Measurements from ENCODE around the gene SHISA5. TPM values are rescaled to one million over a fixed set of nuclear protein-coding genes. Genes with fewer than 3 reads are reported as not detected.
A peak's percentile ranks its signal among the peaks of the same experiment; 100 is the strongest.

Gene SHISA5
- total and polyA plus RNA-seq, 4 experiments from 2014 or later = 218 to 470 (median 326) TPM

- peak in 2 of 5 donors; percentile 14 to 31 for DNase-seq
- Mint-ChIP-seq H3K36me3 (no peaks in the 10 kb centered on the region), H3K9me3 (no peaks in the 10 kb centered on the region), H3K27me3 (no peaks in the 10 kb centered on the region), H3K27ac (peak overlapping the region in 1 of 7 donors; percentile 29), H3K4me1 (peaks cover 5 to 21% (median 6%) of the 10 kb centered on the region in 4 donors), H3K4me3 (no peak overlapping the region)
- peaks cover 8% of the 10 kb centered on the region for H3K4me1 ChIP-seq (ENCODE audit: insufficient read depth, low read length)
- H3K27ac ChIP-seq (ENCODE audit: low read depth, low read length) = no peak overlapping the region
- H3K9me3 ChIP-seq (ENCODE audit: control insufficient read depth in 1 of 2, low read length in 2 of 2) = no peaks in the 10 kb centered on the region
- POLR2A ChIA-PET (ENCODE audit: partially characterized antibody) = interaction anchor here (1.3 kb wide), 1 partner anchor 10 kb away, joined by 3 read pairs; the partner anchor contains the start of gene PFKFB4
- CTCF ChIA-PET (ENCODE audit: partially characterized antibody) = interaction anchor here (1.0 to 18.1 kb wide), 5 partner anchors 12 to 145 kb away, joined by 3 to 330 read pairs (median 4); partner anchors contain the start of gene CCDC51
- H3K36me3 ChIP-seq (ENCODE audit: insufficient read depth, low read length) = no peaks in the 10 kb centered on the region
- no peak overlapping the region for H3K4me3 ChIP-seq (ENCODE audit: low read length in 2 of 2)
- intact Hi-C loops (cut with micrococcal nuclease) = no loop called here
- no peaks in the 10 kb centered on the region for H3K27me3 ChIP-seq (ENCODE audit: insufficient read depth, low read length)
These were observed 42.3 kb upstream of the SHISA5 start for GRCh38 chr3:48546203-48546829.

GRCh38 chr3:48544141-48544540, 40.2 kb upstream of the SHISA5 start:
- H3K27ac Mint-ChIP-seq = no peak overlapping the region
- H3K9me3 Mint-ChIP-seq = no peaks in the 10 kb centered on the region
- no peak overlapping the region for H3K4me3 ChIP-seq (ENCODE audit: low read length in 2 of 2)
- ChIA-PET CTCF (ENCODE audit: partially characterized antibody) (interaction anchor here (0.7 to 2.0 kb wide), 6 partner anchors 11 to 137 kb away, joined by 3 to 19 read pairs (median 3); no protein-coding TSS in a partner anchor), POLR2A (ENCODE audit: partially characterized antibody) (no interaction called here)
- H3K27me3 ChIP-seq (ENCODE audit: insufficient read depth, low read length) = no peaks in the 10 kb centered on the region
- intact Hi-C loops (cut with micrococcal nuclease) = no loop called here
- H3K9me3 ChIP-seq (ENCODE audit: control insufficient read depth in 1 of 2, low read length in 2 of 2) = no peaks in the 10 kb centered on the region
- H3K4me1 ChIP-seq (ENCODE audit: insufficient read depth, low read length) = peaks cover 8% of the 10 kb centered on the region
- no peaks in the 10 kb centered on the region for H3K27me3 Mint-ChIP-seq
- peaks cover 5 to 21% (median 6%) of the 10 kb centered on the region in 4 donors for H3K4me1 Mint-ChIP-seq
- no peaks in the 10 kb centered on the region for H3K36me3 ChIP-seq (ENCODE audit: insufficient read depth, low read length)
- no peak overlapping the region for H3K4me3 Mint-ChIP-seq
- no peaks in the 10 kb centered on the region for H3K36me3 Mint-ChIP-seq
- DNase-seq = no peak
- no peak overlapping the region for H3K27ac ChIP-seq (ENCODE audit: low read depth, low read length)

- Histone ChIP-seq H3K27ac (ENCODE audit: low read depth, low read length) (no peak overlapping the region), H3K36me3 (ENCODE audit: insufficient read depth, low read length) (no peaks in the 10 kb centered on the region), H3K9me3 (ENCODE audit: control insufficient read depth in 1 of 2, low read length in 2 of 2) (no peaks in the 10 kb centered on the region), H3K4me1 (ENCODE audit: insufficient read depth, low read length) (peaks cover under 1% of the 10 kb centered on the region), H3K27me3 (ENCODE audit: insufficient read depth, low read length) (no peaks in the 10 kb centered on the region), H3K4me3 (ENCODE audit: low read length in 2 of 2) (no peak overlapping the region)
- no peaks in the 10 kb centered on the region for H3K36me3 Mint-ChIP-seq
- ChIA-PET POLR2A (ENCODE audit: partially characterized antibody) (no interaction called here), CTCF (ENCODE audit: partially characterized antibody) (interaction anchor here (0.7 to 1.1 kb wide), 2 partner anchors 37 to 136 kb away, joined by 3 read pairs; no protein-coding TSS in a partner anchor)
- DNase-seq = no peak
- H3K4me1 Mint-ChIP-seq = peaks cover under 1 to 14% (median 2%) of the 10 kb centered on the region in 4 donors
- H3K27ac Mint-ChIP-seq = no peak overlapping the region
- no peaks in the 10 kb centered on the region for H3K27me3 Mint-ChIP-seq
- H3K4me3 Mint-ChIP-seq = no peak overlapping the region
- intact Hi-C loops (cut with micrococcal nuclease) = no loop called here
- no peaks in the 10 kb centered on the region for H3K9me3 Mint-ChIP-seq
These were observed 39.4 kb upstream of the SHISA5 start for GRCh38 chr3:48543271-48543866.

GRCh38 chr3:48538451-48538850, 34.5 kb upstream of the SHISA5 start:
- H3K9me3 Mint-ChIP-seq = no peaks in the 10 kb centered on the region
- no peak overlapping the region for H3K4me3 Mint-ChIP-seq
- POLR2A ChIA-PET (ENCODE audit: partially characterized antibody) = no interaction called here
- peaks cover 0 to 7% (median 0%) of the 10 kb centered on the region in 4 donors for H3K4me1 Mint-ChIP-seq
- intact Hi-C loops (cut with micrococcal nuclease) = no loop called here
- H3K27me3 Mint-ChIP-seq = no peaks in the 10 kb centered on the region
- Histone ChIP-seq H3K27ac (ENCODE audit: low read depth, low read length) (no peak overlapping the region), H3K36me3 (ENCODE audit: insufficient read depth, low read length) (no peaks in the 10 kb centered on the region), H3K9me3 (ENCODE audit: control insufficient read depth in 1 of 2, low read length in 2 of 2) (no peaks in the 10 kb centered on the region), H3K4me1 (ENCODE audit: insufficient read depth, low read length) (no peaks in the 10 kb centered on the region), H3K4me3 (ENCODE audit: low read length in 2 of 2) (no peak overlapping the region), H3K27me3 (ENCODE audit: insufficient read depth, low read length) (no peaks in the 10 kb centered on the region)
- peaks cover 0 to 4% of the 10 kb centered on the region in 2 donors for H3K36me3 Mint-ChIP-seq
- CTCF ChIA-PET (ENCODE audit: partially characterized antibody) = interaction anchor here (1.0 to 1.3 kb wide), 2 partner anchors 11 to 102 kb away, joined by 3 read pairs; no protein-coding TSS in a partner anchor
- peak overlapping the region in 1 of 7 donors; percentile 6 for H3K27ac Mint-ChIP-seq
- no peak for DNase-seq

- no peaks in the 10 kb centered on the region for H3K4me1 ChIP-seq (ENCODE audit: insufficient read depth, low read length)
- Mint-ChIP-seq H3K4me1 (peaks cover 0 to 7% (median 0%) of the 10 kb centered on the region in 4 donors), H3K36me3 (peaks cover 0 to 4% of the 10 kb centered on the region in 2 donors), H3K4me3 (no peak overlapping the region), H3K27ac (no peak overlapping the region), H3K27me3 (no peaks in the 10 kb centered on the region), H3K9me3 (no peaks in the 10 kb centered on the region)
- intact Hi-C loops (cut with micrococcal nuclease) = no loop called here
- H3K4me3 ChIP-seq (ENCODE audit: low read length in 2 of 2) = no peak overlapping the region
- DNase-seq = no peak
- no peak overlapping the region for H3K27ac ChIP-seq (ENCODE audit: low read depth, low read length)
- no peaks in the 10 kb centered on the region for H3K9me3 ChIP-seq (ENCODE audit: control insufficient read depth in 1 of 2, low read length in 2 of 2)
- H3K27me3 ChIP-seq (ENCODE audit: insufficient read depth, low read length) = no peaks in the 10 kb centered on the region
- H3K36me3 ChIP-seq (ENCODE audit: insufficient read depth, low read length) = no peaks in the 10 kb centered on the region
- POLR2A ChIA-PET (ENCODE audit: partially characterized antibody) = no interaction called here
- CTCF ChIA-PET (ENCODE audit: partially characterized antibody) = interaction anchor here (1.6 to 1.8 kb wide), 2 partner anchors 100 to 136 kb away, joined by 7 to 14 read pairs; no protein-coding TSS in a partner anchor
These were observed 32.8 kb upstream of the SHISA5 start for GRCh38 chr3:48536785-48537184.

GRCh38 chr3:48536116-48536515, 32.1 kb upstream of the SHISA5 start:
- Mint-ChIP-seq H3K36me3 (peaks cover 0 to 4% of the 10 kb centered on the region in 2 donors), H3K27ac (no peak overlapping the region), H3K9me3 (no peaks in the 10 kb centered on the region), H3K4me1 (peaks cover 0 to 7% (median 0%) of the 10 kb centered on the region in 4 donors), H3K27me3 (no peaks in the 10 kb centered on the region), H3K4me3 (no peak overlapping the region)
- CTCF ChIA-PET (ENCODE audit: partially characterized antibody) = interaction anchor here (1.6 to 1.8 kb wide), 2 partner anchors 100 to 135 kb away, joined by 7 to 14 read pairs; no protein-coding TSS in a partner anchor
- Histone ChIP-seq H3K4me3 (ENCODE audit: low read length in 2 of 2) (no peak overlapping the region), H3K27ac (ENCODE audit: low read depth, low read length) (no peak overlapping the region), H3K4me1 (ENCODE audit: insufficient read depth, low read length) (no peaks in the 10 kb centered on the region), H3K27me3 (ENCODE audit: insufficient read depth, low read length) (no peaks in the 10 kb centered on the region), H3K36me3 (ENCODE audit: insufficient read depth, low read length) (no peaks in the 10 kb centered on the region), H3K9me3 (ENCODE audit: control insufficient read depth in 1 of 2, low read length in 2 of 2) (no peaks in the 10 kb centered on the region)
- intact Hi-C loops (cut with micrococcal nuclease) = no loop called here
- POLR2A ChIA-PET (ENCODE audit: partially characterized antibody) = no interaction called here
- DNase-seq = no peak

- Histone ChIP-seq H3K36me3 (ENCODE audit: insufficient read depth, low read length) (no peaks in the 10 kb centered on the region), H3K4me1 (ENCODE audit: insufficient read depth, low read length) (no peaks in the 10 kb centered on the region), H3K4me3 (ENCODE audit: low read length in 2 of 2) (no peak overlapping the region), H3K9me3 (ENCODE audit: control insufficient read depth in 1 of 2, low read length in 2 of 2) (no peaks in the 10 kb centered on the region), H3K27me3 (ENCODE audit: insufficient read depth, low read length) (no peaks in the 10 kb centered on the region), H3K27ac (ENCODE audit: low read depth, low read length) (no peak overlapping the region)
- peaks cover 0 to 4% of the 10 kb centered on the region in 2 donors for H3K36me3 Mint-ChIP-seq
- DNase-seq = no peak
- POLR2A ChIA-PET (ENCODE audit: partially characterized antibody) = no interaction called here
- no peak overlapping the region for H3K4me3 Mint-ChIP-seq
- CTCF ChIA-PET (ENCODE audit: partially characterized antibody) = interaction anchor here (1.8 kb wide), 1 partner anchor 99 kb away, joined by 7 read pairs; no protein-coding TSS in a partner anchor
- intact Hi-C loops (cut with micrococcal nuclease) = no loop called here
- H3K27ac Mint-ChIP-seq = peak overlapping the region in 1 of 7 donors; percentile 55
- no peaks in the 10 kb centered on the region for H3K9me3 Mint-ChIP-seq
- no peaks in the 10 kb centered on the region for H3K27me3 Mint-ChIP-seq
- H3K4me1 Mint-ChIP-seq = peaks cover 0 to 7% (median 0%) of the 10 kb centered on the region in 4 donors
These were observed 31.6 kb upstream of the SHISA5 start for GRCh38 chr3:48535578-48535977.

Data from CD4-positive, alpha-beta memory T cell (primary cell).